ENCODE results near the gene SORT1.
"Not testable (repeated sequence)": the region's sequence is repeated elsewhere in the genome, so short reads cannot be mapped to it uniquely, and the experiment has no call there.

SORT1 gene

GRCh38 chr1:109396871-109397580, 692 bp downstream of the SORT1 start:
- no peak for DNase-seq

- no peak for DNase-seq
Measured at GRCh38 chr1:109396513-109396839, 1.2 kb downstream of the SORT1 start.

- DNase-seq = no peak
Measured at GRCh38 chr1:109395602-109396512, 1.9 kb downstream of the SORT1 start.

GRCh38 chr1:109395282-109395599, 2.5 kb downstream of the SORT1 start:
- not testable (repeated sequence) for DNase-seq

GRCh38 chr1:109394591-109395281, 3.0 kb downstream of the SORT1 start:
- DNase-seq = no peak

GRCh38 chr1:109393617-109394233, 4.0 kb downstream of the SORT1 start:
- DNase-seq = no peak

- DNase-seq = no peak
Measured at GRCh38 chr1:109392788-109393616, 4.7 kb downstream of the SORT1 start.

- no peak for DNase-seq
Measured at GRCh38 chr1:109392037-109392787, 5.5 kb downstream of the SORT1 start.

GRCh38 chr1:109391626-109392025, 6.1 kb downstream of the SORT1 start:
- no peak for DNase-seq

- DNase-seq = no peak
Measured at GRCh38 chr1:109391157-109391556, 6.6 kb downstream of the SORT1 start.

GRCh38 chr1:109389638-109390341, 7.9 kb downstream of the SORT1 start:
- no peak for DNase-seq

GRCh38 chr1:109388884-109389637, 8.7 kb downstream of the SORT1 start:
- DNase-seq = no peak

GRCh38 chr1:109388208-109388711, 9.5 kb downstream of the SORT1 start:
- DNase-seq = no peak

- no peak for DNase-seq
Measured at GRCh38 chr1:109386054-109386717, 11.5 kb downstream of the SORT1 start.

GRCh38 chr1:109385417-109385816, 12.3 kb downstream of the SORT1 start:
- DNase-seq = peak; percentile 29

GRCh38 chr1:109383854-109384253, 13.9 kb downstream of the SORT1 start:
- DNase-seq = no peak

GRCh38 chr1:109383087-109383779, 14.5 kb downstream of the SORT1 start:
- no peak for DNase-seq

- DNase-seq = no peak
Measured at GRCh38 chr1:109381573-109381972, 16.1 kb downstream of the SORT1 start.

GRCh38 chr1:109379907-109380306, 17.8 kb downstream of the SORT1 start:
- no peak for DNase-seq
